ENCODE measurements around the gene SPATA2L.

DNA sequence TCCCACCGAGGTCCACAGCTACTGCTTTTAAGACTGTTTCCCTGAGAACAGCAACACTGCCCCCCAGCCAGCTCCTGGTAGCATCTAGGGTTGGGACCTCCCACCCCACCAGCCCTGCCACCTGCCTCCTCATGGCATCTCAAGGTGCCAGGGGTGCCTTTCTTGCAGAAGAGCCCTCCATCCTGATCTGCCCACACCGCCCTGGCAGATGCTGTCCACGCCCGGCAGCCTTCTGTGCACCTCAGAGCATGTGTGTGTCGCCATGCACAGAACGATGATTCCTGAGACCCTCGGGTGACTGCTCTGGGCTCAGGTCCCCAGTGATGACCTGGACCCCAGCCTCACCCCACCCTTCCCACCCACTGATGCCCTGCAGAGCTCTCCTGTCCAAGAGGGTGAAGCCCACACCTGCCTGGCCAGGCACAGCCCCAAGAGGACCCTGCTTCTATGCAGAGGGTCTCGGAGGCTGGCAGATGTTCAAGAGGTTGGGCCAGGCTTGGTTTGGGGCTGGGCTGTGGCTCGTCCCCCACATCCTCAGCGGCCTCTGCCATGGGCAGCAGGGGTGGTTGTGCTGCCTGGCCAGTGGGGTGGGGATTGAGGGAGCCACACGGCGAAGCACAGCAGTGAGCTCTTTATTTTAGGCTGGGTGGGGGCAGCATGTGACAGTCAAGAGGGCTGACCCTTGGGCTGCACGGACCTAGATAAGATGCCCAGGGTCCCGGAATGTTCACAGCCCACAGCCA is 5.2 kb upstream of the SPATA2L start:
- no peak for TF ChIP-seq POLR2A (IDR thresholded peaks at IDR 0.05; ENCODE audit: low read depth, low read length)
- no peak for TF ChIP-seq POLR2AphosphoS5 (IDR thresholded peaks at IDR 0.05; ENCODE audit: low read length)
- TF ChIP-seq, protein P1, sequence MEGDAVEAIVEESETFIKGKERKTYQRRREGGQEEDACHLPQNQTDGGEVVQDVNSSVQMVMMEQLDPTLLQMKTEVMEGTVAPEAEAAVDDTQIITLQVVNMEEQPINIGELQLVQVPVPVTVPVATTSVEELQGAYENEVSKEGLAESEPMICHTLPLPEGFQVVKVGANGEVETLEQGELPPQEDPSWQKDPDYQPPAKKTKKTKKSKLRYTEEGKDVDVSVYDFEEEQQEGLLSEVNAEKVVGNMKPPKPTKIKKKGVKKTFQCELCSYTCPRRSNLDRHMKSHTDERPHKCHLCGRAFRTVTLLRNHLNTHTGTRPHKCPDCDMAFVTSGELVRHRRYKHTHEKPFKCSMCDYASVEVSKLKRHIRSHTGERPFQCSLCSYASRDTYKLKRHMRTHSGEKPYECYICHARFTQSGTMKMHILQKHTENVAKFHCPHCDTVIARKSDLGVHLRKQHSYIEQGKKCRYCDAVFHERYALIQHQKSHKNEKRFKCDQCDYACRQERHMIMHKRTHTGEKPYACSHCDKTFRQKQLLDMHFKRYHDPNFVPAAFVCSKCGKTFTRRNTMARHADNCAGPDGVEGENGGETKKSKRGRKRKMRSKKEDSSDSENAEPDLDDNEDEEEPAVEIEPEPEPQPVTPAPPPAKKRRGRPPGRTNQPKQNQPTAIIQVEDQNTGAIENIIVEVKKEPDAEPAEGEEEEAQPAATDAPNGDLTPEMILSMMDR (IDR thresholded peaks at IDR 0.05 in 2 of 3, conservative IDR thresholded peaks at IDR 0.05 in 1 of 3; ENCODE audit: control insufficient read depth in 2 of 3, extremely low read depth in 1 of 3, insufficient read depth in 1 of 3, low read depth in 3 of 3, low read length in 3 of 3) = no peak
- TF ChIP-seq GABPA (IDR thresholded peaks at IDR 0.05; ENCODE audit: low read depth) = no peak
- no peak for TF ChIP-seq NR2C2 (IDR thresholded peaks at IDR 0.05; ENCODE audit: borderline replicate concordance, control insufficient read depth, insufficient read length, low read depth)
- no peak for TF ChIP-seq RAD51 (IDR thresholded peaks at IDR 0.05)
- TF ChIP-seq EZH2 (IDR thresholded peaks at IDR 0.05; ENCODE audit: borderline replicate concordance, control insufficient read depth, low read depth, low read length) = no peak
